GM10248 (cell line): ENCODE results near the gene MED27.

ENCODE experiments used
- CTCF ChIA-PET: fragments of 300-600 bp; sonication (Branson Sonifier 250); formaldehyde crosslinking; extraction: SDS; loops from one replicate; lab custom pipeline; 2021; ENCODE audit warnings: antibody characterized with exemption; lab: Yijun Ruan, JAX
- POLR2A ChIA-PET: fragments of 350-650 bp; sonication (Branson Sonifier 250); formaldehyde crosslinking; extraction: SDS; loops from one replicate; lab custom pipeline; 2020; ENCODE audit warnings: antibody characterized with exemption; lab: Yijun Ruan, JAX
- DNase-seq: peaks from one replicate; pipeline ENCODE4 v3.0.0; 2012; ENCODE audit errors: extremely low spot score
- TF ChIP-seq, protein P1 (sequence below): IDR thresholded peaks from 2 replicates; pipeline ENCODE4 v1.5.1; 2012; ENCODE audit warnings: mild to moderate bottlenecking, low read depth; ENCODE audit errors: extremely low read depth, missing control alignments, control extremely low read depth

Gene MED27

DNA sequence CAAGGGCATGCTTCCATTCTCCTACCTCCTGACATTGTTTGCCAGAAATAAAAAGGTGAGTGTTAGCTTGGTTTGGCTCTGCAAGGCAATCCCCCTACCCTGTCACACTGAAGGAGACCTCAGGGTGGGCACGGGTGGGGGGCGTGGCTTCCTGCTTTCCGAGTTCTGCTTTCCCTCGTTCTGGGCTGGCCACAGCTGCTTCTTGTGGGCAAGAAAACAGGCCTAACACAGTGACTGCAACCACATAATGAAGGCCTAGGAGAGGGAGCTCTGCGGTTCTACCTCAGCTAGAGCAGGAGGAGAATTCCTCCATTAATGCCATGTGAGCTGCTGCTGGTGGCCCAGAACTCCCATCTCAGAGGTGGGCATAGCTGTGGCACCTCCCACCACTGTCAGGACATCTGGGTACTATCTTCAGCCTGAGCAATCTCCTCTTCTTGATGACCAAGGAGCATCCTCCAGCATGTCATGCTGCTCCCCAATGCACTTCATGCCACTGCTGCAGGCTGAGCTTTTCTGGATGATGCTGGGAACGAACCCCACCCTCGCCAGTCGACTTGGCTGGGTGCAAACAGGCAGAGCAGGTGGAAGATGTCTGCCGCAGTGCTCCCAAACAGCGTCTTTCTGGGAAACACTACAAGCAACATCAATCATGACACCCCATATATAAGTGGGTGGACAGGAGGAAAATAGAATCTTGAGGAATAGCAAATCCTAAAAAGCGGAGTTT is 200.3 kb downstream of the MED27 start:
- ChIA-PET POLR2A (no interaction called here), CTCF (interaction anchor here (1.4 kb wide), 1 partner anchor 357 kb away, joined by 3 read pairs; no protein-coding TSS in a partner anchor)
- TF ChIP-seq, protein P1, sequence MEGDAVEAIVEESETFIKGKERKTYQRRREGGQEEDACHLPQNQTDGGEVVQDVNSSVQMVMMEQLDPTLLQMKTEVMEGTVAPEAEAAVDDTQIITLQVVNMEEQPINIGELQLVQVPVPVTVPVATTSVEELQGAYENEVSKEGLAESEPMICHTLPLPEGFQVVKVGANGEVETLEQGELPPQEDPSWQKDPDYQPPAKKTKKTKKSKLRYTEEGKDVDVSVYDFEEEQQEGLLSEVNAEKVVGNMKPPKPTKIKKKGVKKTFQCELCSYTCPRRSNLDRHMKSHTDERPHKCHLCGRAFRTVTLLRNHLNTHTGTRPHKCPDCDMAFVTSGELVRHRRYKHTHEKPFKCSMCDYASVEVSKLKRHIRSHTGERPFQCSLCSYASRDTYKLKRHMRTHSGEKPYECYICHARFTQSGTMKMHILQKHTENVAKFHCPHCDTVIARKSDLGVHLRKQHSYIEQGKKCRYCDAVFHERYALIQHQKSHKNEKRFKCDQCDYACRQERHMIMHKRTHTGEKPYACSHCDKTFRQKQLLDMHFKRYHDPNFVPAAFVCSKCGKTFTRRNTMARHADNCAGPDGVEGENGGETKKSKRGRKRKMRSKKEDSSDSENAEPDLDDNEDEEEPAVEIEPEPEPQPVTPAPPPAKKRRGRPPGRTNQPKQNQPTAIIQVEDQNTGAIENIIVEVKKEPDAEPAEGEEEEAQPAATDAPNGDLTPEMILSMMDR = no peak
- DNase-seq = no peak

DNA sequence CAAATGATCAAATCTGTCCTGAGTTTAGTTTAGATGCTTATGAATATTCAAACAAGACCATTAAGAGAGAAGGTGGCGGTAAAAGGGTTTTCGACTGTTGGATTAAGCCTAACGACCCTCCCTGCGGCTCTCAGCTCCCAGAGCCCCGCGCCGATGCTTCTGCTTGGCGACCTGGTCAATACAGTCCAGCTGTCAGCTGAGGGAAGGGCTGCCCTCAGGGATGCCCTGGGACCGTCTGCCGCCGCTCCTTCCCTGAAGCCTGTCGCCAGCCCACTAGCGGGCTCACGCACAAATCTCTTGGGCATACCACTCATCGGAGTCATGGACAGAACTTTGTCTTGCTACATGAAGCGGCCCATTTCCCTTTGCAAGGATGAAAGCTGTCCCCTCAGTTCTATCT is 203.2 kb downstream of the MED27 start:
- TF ChIP-seq, protein P1 = no peak
- ChIA-PET CTCF (no interaction called here), POLR2A (no interaction called here)
- DNase-seq = no peak

GRCh38 chr9:131875828-131876485 is 203.7 kb downstream of the MED27 start:
- DNase-seq = no peak
- CTCF ChIA-PET = no interaction called here
- POLR2A ChIA-PET = no interaction called here
- TF ChIP-seq, protein P1 = no peak

GRCh38 chr9:131874916-131875670 is 204.6 kb downstream of the MED27 start:
- no peak for DNase-seq
- TF ChIP-seq, protein P1 = no peak
- CTCF ChIA-PET = no interaction called here
- POLR2A ChIA-PET = no interaction called here

- CTCF ChIA-PET = no interaction called here
- POLR2A ChIA-PET = no interaction called here
- DNase-seq = no peak
- TF ChIP-seq, protein P1 = no peak
These were observed 205.2 kb downstream of the MED27 start for GRCh38 chr9:131874447-131874846.

GRCh38 chr9:131873891-131874440 is 205.7 kb downstream of the MED27 start:
- TF ChIP-seq, protein P1 = no peak
- no peak for DNase-seq
- POLR2A ChIA-PET = no interaction called here
- CTCF ChIA-PET = no interaction called here
